IPS-15b (cell line): Measurements from ENCODE around the gene HES1.
"Not testable (repeated sequence)": the region's sequence is repeated elsewhere in the genome, so short reads cannot be mapped to it uniquely, and the experiment has no call there.

Experiments
- H3K27me3 ChIP-seq: one replicate; pipeline ENCODE4 v1.6.1; 2013; ENCODE audit warnings: low read length; ENCODE audit not compliant: control insufficient read depth, insufficient read depth
- H3K36me3 ChIP-seq: one replicate; pipeline ENCODE4 v1.6.1; 2013; ENCODE audit warnings: low read length; ENCODE audit not compliant: control insufficient read depth, insufficient read depth
- H3K4me1 ChIP-seq: one replicate; pipeline ENCODE4 v1.6.1; 2013; ENCODE audit warnings: mild to moderate bottlenecking, low read length; ENCODE audit not compliant: control insufficient read depth, insufficient read depth
- H3K4me3 ChIP-seq: one replicate; pipeline ENCODE4 v1.5.1; 2013; ENCODE audit warnings: low read depth, low read length
- H3K9ac ChIP-seq: one replicate; pipeline ENCODE4 v1.6.1; 2013; ENCODE audit warnings: low read depth, mild to moderate bottlenecking, low read length
- H3K9me3 ChIP-seq: one replicate; pipeline ENCODE4 v1.6.1; 2013; ENCODE audit warnings: mild to moderate bottlenecking, low read length; ENCODE audit not compliant: control insufficient read depth, insufficient read depth

The HES1 gene, protein sequence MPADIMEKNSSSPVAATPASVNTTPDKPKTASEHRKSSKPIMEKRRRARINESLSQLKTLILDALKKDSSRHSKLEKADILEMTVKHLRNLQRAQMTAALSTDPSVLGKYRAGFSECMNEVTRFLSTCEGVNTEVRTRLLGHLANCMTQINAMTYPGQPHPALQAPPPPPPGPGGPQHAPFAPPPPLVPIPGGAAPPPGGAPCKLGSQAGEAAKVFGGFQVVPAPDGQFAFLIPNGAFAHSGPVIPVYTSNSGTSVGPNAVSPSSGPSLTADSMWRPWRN

GRCh38 chr3:194135806-194136518, at the start of gene HES1:
Gene HES1 (plus strand): TSS chr3:194136148. CDS start chr3:194136381, 233 bp downstream.
- Histone ChIP-seq H3K27me3 (peaks cover 58% of the 10 kb centered on the region), H3K9ac (no peak within 1 kb of the TSS), H3K9me3 (no peaks in the 10 kb centered on the region), H3K4me1 (peaks cover 43% of the 10 kb centered on the region), H3K36me3 (no peaks in the 10 kb centered on the region), H3K4me3 (peak within 1 kb of the TSS; percentile 75)

- Histone ChIP-seq H3K36me3 (no peaks in the 10 kb centered on the region), H3K4me3 (no peak overlapping the region), H3K9ac (no peak overlapping the region), H3K4me1 (peaks cover 15% of the 10 kb centered on the region), H3K27me3 (peaks cover 3% of the 10 kb centered on the region), H3K9me3 (no peaks in the 10 kb centered on the region)
Observed at GRCh38 chr3:194086388-194087075, 49.4 kb upstream of the HES1 start.

DNA sequence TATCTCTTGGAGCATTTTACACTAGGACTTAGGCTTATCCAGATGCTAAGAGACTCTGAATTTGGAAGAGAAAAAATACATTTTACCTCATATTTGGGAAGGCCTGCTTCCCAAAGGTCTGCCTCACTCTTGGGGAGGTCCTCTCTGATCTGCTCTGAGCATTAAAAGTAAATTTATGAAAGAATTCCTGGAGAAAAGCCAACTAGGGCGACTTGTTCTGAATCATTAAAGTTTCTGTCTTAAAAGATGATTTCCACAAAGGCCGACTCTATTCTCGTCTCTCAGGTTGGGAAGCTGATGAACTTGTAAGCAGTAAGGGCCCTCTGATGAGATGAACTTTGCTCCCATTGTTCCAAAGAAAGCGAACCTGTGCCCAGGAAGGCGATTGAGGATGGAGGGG, 48.7 kb upstream of the HES1 start:
- Histone ChIP-seq H3K27me3 (peaks cover 3% of the 10 kb centered on the region), H3K9ac (no peak overlapping the region), H3K36me3 (no peaks in the 10 kb centered on the region), H3K4me1 (peaks cover 15% of the 10 kb centered on the region), H3K9me3 (no peaks in the 10 kb centered on the region), H3K4me3 (no peak overlapping the region)

DNA sequence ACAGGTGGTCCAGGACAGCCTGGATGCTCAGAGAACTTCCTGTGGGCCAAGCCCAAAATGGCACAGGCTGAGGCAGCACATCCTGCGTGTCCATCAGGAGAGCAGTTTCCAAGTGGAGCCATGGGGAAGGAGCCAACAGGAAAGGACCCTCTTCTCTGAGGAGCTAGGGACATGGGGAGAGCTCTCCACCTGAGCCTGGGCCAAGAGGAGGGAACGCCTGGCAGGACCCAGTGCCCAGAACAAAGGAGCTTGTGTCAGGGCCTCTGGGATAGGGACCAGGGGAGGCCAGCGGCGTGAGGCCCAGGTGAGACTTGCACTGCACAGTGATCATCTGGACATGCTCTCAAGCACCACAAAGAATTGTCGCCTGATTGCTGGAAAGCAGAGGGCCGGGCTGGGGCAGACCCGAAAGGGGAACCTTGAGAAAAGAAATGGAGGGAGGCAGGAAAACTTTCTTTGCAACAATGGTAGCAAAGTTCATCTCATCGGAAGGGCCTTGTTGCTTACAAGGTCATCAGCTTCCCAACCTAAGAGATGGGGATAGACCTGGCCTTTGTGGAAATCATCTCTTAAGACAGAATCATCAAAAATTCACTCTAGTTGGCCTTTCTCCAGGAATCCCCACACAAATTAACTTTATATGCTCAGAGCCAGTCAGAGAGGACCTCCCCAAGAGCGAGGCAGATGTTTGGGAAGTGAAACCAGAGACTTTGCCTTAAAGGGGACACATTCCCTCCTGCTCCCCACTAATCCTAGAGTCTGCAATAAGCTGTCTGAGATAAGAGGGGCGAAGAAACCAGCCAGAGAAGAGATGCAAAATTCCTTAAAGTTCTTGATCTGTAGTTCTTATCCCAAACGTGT, 47.7 kb upstream of the HES1 start:
- no peaks in the 10 kb centered on the region for H3K36me3 ChIP-seq
- no peak overlapping the region for H3K4me3 ChIP-seq
- peaks cover 3% of the 10 kb centered on the region for H3K27me3 ChIP-seq
- H3K4me1 ChIP-seq: peaks cover 15% of the 10 kb centered on the region
- no peaks in the 10 kb centered on the region for H3K9me3 ChIP-seq
- H3K9ac ChIP-seq: no peak overlapping the region

DNA sequence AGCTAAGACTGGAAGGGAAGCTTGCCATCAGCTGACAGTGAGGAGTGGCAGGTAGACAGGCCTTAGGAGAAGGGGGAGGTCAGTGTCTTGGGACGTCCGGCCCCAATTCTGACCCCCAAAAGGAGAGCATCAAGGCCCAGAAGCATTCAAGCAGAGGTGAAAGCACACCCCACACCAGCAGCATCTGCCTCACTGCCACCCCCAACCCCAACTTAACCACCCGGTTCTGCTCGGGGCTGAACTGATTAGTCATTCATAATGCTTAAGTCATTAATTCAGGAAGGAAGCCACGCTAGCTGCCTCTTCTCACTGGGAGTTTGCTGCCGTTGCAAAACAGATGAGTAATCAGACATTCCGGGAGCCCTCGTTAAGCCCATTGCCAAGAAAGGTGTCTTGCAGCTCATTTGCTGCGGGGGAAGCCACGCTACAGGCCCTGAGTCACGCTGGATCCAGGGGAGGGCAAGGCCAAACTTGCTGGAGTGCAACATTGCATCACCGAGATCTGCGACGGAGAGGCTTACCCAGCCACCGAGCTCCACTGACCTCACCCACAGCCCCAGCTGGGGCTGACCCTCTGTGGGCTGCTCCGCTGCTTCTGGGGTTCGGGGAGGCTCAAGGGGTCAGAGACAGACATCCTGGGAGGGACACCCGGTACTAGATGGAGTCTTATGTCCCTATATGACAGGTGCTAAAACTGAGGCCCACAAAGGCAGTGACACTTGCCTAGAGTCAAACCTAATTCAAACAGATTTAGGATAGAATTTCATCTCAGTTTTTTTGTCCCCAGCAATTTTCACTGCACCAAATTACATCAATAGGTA, 46.4 kb upstream of the HES1 start:
- Histone ChIP-seq H3K27me3 (peaks cover 1% of the 10 kb centered on the region), H3K9ac (no peak overlapping the region), H3K4me1 (peaks cover 15% of the 10 kb centered on the region), H3K9me3 (no peaks in the 10 kb centered on the region), H3K4me3 (no peak overlapping the region), H3K36me3 (no peaks in the 10 kb centered on the region)

GRCh38 chr3:194090178-194090555, 45.8 kb upstream of the HES1 start:
- H3K4me1 ChIP-seq: peaks cover 15% of the 10 kb centered on the region
- H3K9me3 ChIP-seq, H3K9ac ChIP-seq: not testable (repeated sequence)

GRCh38 chr3:194090716-194091115, 45.2 kb upstream of the HES1 start:
- Histone ChIP-seq H3K9me3 (no peaks in the 10 kb centered on the region), H3K9ac (no peak overlapping the region), H3K4me3 (no peak overlapping the region)

More at GRCh38 chr3:194090178-194090555, 45.8 kb upstream of the HES1 start:
- H3K4me3 ChIP-seq, H3K27me3 ChIP-seq, H3K36me3 ChIP-seq: not testable (repeated sequence)

DNA sequence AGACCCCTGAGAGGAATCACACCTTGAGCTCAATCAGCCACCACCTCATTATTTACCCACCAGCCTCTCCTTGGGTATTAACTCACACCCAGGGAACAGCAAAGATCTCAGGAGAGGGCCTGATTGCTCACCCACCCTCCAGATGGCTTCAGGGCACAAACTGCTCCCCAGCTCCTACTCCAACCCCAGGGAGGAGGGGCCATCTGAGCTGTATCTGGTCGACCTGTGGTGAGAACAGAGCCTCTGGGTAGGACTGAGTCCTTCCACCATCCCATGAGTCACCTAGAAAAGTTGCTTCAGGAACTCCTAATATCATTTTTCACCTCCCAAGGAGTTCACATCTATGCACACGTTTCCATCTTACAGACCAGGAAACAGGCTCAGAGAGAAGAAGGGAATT, 44.8 kb upstream of the HES1 start:
- Histone ChIP-seq H3K4me3 (no peak overlapping the region), H3K9me3 (no peaks in the 10 kb centered on the region), H3K4me1 (peaks cover 14% of the 10 kb centered on the region), H3K27me3 (no peaks in the 10 kb centered on the region), H3K36me3 (no peaks in the 10 kb centered on the region), H3K9ac (no peak overlapping the region)

More at GRCh38 chr3:194090716-194091115, 45.2 kb upstream of the HES1 start:
- no peaks in the 10 kb centered on the region for H3K27me3 ChIP-seq
- peaks cover 15% of the 10 kb centered on the region for H3K4me1 ChIP-seq
- H3K36me3 ChIP-seq: no peaks in the 10 kb centered on the region

- H3K27me3 ChIP-seq, H3K4me1 ChIP-seq, H3K4me3 ChIP-seq, H3K36me3 ChIP-seq, H3K9me3 ChIP-seq, H3K9ac ChIP-seq: not testable (repeated sequence)
Observed at GRCh38 chr3:194091897-194092296, 44.1 kb upstream of the HES1 start.

DNA sequence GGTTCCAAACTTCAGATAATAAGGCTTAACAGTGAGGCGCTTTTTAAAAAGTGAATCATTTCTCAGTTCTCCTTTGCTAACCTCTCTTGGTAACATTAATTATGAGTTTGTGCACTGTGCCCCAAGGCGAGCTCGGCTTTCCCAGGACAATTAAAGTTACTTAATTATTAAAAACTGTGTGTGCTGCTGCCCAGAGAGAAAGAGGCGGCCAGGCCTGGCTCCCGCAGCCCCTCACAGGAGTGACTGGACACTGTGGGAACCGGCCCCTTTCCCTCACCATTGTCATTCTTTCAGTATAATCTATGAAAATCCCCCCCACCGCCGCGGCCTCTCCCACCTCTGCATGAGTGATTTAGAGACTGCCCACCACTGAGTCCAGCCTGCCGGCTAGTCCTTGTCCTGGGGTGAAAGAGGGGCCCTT, 43.1 kb upstream of the HES1 start:
- no peak overlapping the region for H3K9ac ChIP-seq
- no peak overlapping the region for H3K4me3 ChIP-seq
- no peaks in the 10 kb centered on the region for H3K9me3 ChIP-seq
- no peaks in the 10 kb centered on the region for H3K36me3 ChIP-seq
- no peaks in the 10 kb centered on the region for H3K27me3 ChIP-seq
- peaks cover 4% of the 10 kb centered on the region for H3K4me1 ChIP-seq

GRCh38 chr3:194093842-194094241, 42.1 kb upstream of the HES1 start:
- no peak overlapping the region for H3K4me3 ChIP-seq
- no peak overlapping the region for H3K9ac ChIP-seq
- H3K36me3 ChIP-seq: no peaks in the 10 kb centered on the region
- H3K9me3 ChIP-seq: no peaks in the 10 kb centered on the region
- H3K27me3 ChIP-seq: peaks cover 2% of the 10 kb centered on the region
- H3K4me1 ChIP-seq: peaks cover 6% of the 10 kb centered on the region
